Putamen (tissue), 1 donor: ENCODE measurements around the gene PTPN3.
"Not testable (repeated sequence)": the region's sequence is repeated elsewhere in the genome, so short reads cannot be mapped to it uniquely, and the experiment has no call there.

Experiments
- DNase-seq: peaks from one replicate; pipeline ENCODE4 v3.0.0-alpha.2; 2016; ENCODE audit warnings: low spot score

The PTPN3 gene

DNA sequence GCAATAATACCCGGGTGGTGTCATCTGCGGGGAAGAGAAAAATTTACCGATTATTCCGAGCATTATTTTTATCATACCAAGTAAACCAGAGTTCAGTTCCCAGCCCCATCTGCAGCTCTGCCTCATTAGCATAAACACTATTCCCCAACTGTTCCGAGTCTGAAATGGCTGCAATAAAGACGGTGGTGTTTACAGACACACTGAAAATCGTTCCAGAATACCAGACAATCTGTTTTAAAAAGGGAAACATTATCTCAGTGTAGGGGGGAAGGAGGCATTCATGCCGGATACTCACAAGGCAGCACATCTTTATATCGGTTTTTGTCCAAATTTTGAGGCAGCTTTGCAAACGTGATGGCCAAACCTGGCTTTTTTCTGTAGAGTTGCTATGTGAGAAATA, 106.9 kb downstream of the PTPN3 start:
- no peak for DNase-seq

DNA sequence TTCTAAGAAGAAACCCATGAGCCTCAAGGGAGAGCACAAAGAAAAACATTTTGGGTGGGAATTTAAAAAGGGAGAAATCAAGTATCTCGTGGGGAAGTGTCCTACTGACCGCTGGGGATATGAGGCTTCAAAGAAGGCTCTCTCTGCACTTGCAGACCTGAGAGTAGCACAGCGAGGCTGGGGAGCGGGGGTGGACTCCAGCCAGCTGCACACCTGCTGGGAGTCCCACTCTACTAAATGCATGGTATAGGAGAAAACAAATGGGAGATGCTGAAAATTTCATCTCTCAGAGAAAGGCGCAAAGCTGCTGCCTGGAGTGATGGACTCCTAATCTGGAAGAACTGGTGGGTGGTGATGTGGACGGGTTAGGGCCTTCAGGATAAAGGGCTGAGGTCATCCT, 110.3 kb downstream of the PTPN3 start:
- DNase-seq, result no peak

DNA sequence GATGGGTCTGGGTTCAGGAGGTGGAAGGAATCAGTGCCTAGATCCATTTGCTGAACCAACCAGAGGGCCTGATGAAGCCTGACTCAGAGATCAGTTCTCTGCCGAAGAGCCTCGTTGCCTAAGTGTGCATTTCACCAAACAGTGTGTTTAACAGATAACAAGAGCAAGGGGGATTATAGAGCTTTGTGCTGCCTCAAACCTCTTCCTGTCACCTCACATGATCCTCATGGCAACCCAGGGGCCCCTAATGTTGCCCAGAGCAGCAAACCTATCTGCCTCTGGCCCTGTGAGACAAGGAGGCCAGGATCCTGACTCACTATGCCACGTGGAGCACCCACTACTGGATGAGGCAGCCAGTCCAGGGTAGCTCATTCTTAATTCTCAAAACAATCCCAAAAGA, 110.9 kb downstream of the PTPN3 start:
- DNase-seq, result no peak

DNA sequence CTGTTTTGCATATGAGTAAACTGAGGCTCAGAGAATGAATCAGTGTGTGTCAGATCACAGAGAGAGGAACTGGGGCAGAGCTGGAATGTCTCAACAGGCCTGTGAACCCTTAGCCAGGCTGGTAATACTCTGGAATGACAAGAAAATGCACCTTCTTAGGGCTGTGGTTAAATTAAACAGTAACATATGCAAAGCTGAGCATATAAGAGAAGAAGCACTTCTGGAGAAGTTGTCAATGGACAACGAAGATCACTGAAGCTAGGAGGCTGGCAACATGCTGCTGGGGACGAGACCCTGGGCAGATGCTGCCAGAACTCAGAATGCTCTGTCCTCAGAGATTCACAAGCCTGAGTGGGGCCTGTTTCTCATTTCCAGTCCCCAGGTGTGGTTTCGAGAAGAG, 112.6 kb downstream of the PTPN3 start:
- no peak for DNase-seq

DNA sequence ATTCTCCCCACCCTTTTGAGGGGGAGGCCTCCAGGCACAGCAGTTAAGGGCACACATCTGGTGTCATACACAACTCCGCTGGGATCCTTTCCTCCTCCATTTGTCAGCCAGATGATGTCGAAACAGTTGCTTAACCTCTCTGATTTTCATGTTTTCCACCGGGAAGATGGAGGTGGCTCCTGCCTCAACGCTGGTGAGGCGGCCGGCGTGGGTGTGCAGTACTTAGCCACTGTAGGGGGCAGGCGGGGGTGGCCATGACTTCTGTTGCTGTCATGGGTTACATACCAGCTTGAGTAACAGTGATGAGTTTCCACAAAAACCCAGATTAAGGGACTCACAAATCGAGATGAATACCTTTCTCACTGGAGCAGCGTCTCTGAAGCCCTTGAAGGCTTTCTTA, 114.2 kb downstream of the PTPN3 start:
- DNase-seq, result no peak

DNA sequence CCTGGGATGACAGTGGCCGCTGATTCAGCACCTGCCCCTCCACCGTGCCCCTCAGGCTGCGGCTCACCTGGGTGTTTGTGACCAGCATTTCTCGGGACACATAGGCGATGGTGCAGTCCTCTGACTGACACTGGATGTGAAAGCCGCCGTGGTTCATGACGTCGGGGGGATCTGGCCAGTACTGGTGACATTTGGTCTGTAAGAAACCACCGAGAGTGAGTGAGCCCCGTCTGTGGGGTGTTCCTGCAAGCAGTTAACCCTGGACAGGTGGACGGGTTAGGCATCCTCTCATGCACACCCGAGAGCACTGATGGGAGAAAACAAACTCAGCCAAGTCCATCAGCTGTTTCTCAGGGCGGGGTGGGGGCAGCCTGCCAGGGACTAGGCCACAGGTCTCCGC, 114.8 kb downstream of the PTPN3 start:
- no peak for DNase-seq

DNA sequence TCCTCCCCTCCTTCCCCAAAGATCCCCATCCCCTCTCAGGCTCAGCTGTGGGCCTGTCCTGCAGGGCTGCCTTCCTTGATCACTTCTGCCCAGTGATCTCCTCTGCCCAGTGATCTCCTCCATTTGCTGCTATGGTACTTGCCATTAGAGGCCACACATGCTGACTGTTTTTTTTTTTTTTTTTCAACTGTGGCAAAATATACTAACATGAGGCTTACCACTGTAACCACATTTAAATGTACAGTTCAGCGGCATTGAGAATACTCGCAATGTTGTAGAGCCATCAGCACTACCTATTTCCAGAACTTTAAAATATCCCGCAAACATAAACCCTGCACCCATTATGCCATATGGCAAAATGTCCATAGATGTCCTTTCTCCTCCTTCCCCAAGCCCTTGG, 115.5 kb downstream of the PTPN3 start:
- no peak for DNase-seq

DNA sequence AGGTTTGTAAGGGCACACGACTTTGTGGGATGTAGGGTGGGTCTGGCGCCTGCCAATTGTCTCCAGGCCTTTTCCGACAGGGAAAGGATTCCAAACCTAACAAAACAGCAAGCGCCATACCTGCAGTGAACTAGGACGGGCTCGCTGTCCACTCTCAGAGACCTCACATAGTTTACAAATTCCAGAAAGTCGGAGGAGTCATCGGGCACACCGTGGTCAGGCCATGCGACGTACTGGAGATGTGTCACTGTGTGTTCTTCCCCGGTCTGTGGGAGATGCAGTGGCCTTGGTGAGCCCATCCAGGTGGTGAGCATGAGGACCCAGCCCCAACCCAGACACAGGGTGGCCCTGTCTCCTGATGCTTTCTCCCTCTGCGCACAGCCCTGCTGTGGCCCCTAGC, 115.9 kb downstream of the PTPN3 start:
- no peak for DNase-seq

DNA sequence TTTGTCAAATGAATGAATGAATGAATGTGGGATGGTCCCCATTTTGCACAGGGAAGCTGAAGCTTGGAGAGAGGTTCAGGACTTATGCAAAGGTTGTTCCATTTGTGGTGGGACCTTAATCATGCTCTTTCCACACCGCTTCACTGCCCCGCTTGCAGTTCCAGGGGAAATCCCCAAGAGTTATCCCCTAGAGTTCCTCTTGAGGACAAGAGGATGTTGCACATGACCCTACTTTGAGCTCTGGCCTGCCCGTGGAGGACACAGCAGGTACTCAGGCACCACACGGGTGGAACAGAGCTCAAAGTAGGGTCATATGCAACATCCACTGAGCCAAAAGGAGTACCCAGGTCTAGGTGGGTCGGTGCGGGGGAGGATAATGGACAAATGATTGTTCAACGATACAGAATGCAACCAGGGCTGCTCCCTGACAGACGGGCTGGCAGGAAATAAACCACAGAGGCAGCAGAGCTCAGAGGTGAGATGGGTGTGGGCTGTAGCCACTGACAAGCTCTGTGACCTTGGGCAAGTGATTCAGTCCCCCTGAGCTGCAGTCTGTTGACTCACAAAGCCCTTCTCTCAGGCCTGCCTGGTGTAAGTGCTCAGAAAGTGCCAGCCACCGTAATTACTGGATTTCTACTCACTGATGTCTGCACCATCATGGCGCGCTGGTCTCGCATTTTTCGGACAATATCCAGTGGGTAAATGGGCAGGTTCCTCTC, 116.9 kb downstream of the PTPN3 start:
- no peak for DNase-seq

DNA sequence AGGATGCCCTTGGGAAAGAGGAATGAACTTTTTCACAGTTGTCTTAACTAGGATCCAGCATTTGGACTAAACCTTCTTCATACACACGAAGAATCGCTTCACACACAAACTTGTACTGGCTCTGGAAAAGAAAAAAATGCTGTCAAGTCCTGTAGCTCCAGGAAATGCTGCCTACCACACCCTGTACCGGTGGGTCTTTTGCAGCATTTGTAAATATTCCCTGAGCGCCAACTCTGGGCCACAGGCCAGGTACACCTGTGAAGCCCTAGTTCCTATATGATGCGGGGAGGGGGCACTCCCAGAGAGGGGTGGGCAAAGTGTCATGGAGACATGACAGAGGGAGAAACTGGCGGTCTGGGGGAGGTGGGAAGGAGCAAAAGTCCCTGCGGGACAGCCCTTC, 118.6 kb downstream of the PTPN3 start:
- no peak for DNase-seq

DNA sequence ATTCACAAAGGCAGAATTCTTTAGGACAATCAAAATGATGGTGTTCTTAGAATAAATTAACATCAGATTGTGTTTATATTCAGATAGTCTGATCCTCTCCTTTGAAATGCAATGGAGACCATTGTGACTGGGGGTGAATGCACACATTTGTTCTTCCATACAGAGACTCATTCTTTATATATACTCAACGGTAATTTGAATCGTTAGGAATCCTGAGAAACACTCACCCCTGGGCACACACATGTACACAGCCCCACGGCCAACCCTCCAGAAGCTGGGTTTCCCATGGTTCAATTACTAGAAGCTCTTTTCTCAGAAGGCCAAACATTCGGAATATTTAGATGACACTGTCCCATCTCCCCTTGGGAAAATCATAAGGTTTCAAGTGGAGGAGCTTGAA, 119.8 kb downstream of the PTPN3 start:
- DNase-seq, result no peak

DNA sequence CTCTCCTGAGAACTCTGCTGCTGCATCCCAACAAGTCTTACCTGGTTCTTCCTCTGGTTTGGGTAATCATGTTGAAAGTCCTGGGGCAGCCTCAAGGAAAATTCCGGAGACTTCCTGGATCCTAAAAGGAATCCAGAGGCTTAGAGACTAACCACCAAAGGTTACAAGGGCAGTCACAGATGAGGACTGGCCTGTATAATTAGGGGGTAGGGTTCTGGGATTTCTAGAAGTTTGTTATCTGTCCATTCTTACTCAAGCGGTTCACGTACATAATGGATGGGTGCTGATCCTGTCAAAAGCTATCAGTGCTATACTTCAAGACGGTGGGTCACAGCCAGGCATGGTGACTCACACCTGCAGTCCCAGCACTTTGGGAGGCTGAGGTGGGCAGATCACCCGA, 125.9 kb downstream of the PTPN3 start:
- DNase-seq, result no peak

DNA sequence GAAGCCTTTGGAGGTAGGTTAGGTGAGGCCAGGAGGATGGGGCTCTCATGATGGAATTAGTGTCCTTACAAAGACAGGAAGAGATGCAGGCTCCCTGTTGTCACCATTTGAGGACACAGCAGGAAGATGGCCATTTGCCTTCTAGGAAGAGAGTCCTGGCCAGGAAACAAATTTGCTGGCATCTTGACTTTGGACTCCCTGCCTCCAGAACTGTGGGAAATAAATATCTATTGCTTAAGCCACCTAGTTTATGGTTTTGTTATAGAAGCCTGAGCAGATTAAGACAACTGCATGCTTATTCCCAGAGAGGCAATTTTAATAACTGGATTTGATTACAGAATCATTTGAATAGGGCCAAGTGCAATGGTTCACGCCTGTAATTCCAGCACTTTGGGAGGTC, 126.7 kb downstream of the PTPN3 start:
- no peak for DNase-seq

DNA sequence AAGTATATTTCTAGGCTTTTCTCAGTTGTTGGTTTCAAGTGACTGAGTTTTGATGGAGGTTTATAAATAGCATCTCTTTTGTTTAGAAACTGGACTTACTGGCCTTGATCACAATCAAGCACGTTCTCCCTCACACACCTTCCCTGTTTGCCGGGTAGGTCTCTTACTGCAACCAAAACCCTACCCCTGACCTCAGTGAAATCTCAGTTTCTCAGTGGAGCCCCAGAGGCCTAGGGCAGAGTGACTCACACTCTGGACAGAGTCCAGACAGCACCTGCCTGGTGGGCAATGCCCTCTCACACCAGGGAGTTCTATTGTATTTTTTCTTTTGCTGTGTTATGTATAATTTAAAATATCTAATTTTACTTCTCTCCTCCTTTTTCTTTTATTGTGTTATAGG, 128.8 kb downstream of the PTPN3 start:
- no peak for DNase-seq

DNA sequence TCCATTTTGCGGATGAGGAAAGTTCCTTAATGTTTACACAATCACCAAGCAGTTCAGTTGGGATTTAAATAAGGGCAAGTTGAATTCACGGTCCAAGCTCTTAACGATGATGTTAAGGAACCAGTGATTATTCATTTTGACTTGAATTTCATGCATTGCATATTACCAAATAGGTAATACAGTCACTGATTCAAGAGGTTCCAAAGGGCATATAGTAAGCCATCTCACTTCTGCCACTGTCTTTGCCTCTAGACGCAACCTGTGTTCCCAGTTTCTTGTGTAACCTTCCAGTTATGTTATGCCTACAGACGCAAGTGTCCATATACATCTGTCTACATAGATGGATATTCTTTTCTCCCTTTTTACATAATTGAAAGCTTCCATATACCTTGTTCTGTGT, 137.3 kb downstream of the PTPN3 start:
- DNase-seq, result no peak

DNA sequence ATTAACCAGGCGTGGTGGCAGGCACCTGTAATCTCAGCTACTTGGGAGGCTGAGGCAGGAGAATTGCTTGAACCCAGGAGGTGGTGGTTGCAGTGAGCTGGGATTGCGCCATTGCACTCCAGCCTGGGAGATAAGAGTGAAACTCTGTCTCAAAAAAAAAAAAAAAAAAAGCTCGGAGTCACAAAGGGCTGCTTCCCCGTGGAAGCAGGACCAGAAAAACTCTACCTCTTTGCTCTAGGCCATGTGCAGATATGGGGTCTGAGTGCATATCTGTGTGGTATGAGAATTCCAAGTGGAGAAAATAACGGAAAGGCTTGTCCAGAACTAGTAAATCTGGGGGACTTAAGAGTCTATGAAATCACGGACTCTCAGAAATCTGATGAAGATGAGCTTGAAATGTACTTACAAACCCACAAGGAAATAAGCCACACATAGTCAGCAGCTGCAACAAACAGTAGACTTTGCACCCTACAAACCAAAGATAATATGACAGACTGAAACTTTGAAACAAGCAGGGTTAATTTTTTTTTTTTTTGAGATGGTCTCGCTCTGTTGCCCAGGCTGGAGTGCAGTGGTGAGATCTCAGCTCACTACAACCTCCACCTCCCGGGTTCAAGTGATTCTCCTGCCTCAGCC, 139.0 kb downstream of the PTPN3 start:
- DNase-seq, result not testable (repeated sequence)

DNA sequence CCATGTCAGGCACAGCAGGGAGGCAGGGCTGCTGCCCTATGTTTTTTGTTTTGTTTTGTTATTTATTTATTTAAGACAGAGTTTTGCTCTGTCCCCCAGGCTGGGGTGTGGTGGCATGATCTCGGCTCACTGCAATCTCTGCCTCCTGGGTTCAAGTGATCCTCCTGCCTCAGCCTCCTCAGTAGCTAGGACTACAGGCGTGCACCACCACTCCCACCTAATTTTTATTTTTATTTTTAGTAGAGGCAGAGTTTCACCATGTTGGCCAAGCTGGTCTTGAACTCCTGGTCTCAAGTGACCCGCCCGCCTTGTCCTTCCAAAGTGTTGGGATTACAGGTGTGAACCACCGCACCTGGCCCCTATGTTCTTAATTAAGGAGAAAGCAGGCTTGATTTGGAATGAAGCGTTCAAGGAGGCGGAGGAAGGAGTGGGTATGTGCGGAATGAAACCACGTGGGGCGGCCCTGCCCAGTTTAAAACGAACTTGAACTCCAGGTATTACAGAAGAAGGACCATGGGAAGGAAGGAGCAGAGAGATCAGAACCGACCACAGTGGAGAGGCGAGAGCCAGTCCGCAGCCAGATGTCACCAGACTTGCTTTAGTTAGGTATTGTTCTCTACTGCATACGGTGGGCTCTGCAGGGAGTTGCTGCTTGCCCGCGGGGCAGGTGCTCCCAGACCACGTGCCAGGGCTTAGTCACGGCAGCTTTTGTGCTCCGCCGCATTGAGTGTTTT, 142.4 kb downstream of the PTPN3 start:
- DNase-seq, result no peak

DNA sequence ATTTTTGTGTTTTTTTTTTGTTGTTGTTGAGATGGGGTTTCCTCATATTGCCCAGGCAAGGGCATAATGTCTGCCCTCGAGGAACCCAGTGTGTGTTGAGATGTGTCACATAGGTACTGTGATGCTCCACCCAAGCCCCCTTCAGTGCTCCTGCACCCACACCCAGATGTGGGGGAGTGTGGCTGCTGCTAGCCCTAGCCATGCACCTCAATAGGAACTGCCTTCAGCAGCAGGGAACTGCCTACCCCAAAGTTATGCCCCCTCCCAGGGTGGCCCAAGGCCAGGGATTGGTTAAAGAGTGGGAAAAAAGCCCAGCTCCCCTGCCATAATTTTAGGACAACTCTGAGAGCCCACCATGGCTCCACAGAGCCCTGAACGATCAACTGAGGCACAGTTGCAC, 143.9 kb downstream of the PTPN3 start:
- no peak for DNase-seq

DNA sequence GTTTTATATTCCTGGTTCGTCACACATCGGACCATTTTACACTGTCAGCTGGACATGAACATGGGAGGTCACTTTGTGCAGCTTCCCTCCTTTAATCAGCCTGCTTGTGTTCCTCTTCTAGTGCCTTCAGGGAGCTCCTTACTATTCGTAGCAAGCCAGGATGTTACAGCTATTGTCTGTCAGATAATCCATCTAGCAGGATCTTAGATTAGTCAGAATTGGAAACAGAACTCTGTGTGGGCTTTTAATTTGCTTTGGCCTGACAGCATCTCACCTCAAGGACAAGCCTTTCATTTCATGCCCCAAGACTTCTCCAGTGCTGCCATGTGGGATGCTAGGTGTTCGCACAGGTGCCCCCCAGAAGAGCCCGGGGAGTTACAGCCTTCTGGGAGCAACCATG, 147.1 kb downstream of the PTPN3 start:
- DNase-seq, result no peak

DNA sequence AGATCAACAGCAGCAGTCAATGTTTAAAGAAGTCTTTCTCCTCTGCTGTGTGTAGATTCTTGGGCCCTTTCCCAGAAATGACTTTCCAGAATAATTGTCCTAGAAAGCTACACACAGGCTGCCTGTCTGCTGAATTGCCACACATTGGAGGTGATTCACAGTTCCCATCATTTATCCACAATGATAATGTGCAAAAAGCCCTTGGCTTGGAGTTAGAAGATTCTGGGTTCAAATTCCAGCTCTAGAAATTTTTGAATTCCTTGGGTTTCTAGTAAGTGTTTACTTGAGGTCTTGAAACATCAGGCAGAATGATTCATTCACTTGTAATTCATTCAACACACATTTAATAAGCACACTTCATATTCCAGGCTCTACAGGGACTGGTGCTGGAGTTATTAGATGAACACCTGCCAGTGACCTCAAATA, 148.7 kb downstream of the PTPN3 start:
- no peak for DNase-seq

DNA sequence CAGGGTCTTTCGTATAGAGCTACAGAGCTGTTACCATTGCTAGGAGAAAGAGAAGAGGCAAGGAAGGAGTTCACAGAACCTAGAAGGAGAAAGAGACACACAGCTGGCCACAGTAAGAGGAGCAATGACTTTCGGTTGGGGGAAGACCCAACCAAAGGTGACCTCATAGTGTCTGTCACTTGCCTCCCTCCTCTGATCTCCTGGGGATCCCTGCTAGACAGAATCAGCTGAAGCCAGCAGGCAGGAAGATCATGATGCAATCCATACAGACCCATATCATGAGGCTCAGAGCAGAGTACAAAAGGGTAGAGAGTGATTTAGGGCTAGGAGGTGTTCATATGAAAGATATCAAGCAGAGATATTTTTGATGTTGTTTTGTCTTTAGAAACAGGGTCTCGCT, 151.2 kb downstream of the PTPN3 start:
- no peak for DNase-seq

DNA sequence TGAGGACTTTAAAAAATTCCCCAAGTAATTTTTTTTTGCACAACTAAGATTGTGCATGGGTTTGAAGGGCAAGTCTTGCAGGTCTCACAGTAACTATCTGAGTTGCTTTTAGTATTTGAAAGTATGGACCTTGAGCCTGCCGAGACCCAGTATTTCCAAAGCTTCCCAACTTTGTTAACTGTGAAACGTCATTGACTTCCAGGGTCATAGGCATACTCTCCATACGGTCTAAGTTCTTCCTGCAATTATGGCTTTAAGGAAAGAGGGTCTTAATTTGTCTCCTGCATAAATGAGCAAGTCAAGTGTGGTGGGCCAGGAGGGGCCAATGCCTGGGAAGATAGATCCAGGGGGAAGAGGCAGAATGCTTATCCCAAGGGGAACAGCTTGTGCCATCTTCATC, 153.2 kb downstream of the PTPN3 start:
- DNase-seq, result no peak

DNA sequence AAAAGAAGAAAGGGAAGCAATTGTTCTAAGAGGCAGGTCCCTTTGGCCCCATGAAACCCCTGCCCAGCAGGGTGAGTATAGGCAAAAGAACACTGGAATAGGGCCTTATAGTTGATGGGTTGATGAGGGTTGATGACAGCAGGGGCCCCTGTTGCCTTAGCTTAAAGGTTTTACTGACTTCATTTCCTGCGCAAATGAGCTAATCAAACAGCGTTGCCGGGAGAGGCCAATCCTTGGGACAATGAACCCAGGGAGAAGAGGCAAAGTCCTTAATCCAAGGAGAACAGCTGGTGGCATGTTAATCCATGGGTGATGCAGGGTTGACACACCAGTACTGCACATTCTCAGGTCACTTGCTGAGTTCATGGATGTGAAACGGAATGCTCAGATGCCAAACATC, 155.2 kb downstream of the PTPN3 start:
- no peak for DNase-seq

DNA sequence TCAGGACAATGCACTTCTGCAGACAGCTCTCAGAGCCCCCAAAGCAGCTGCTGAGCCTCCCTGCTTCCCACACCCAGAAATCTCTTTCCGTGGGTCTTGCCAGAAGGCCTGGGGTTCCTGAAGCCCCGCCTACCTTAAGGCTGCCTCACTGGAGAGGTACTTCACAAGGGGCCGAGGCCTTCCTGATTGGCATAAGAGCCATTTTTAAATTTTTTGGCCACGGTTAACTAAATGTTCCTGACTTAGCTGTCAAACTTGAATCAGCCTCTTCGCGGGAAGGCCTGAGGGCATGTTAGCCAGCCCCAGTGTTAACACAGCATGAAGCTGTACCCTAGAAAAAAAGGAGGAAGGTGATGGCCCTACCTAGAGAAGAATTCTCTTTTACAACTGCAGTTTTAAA, 156.5 kb downstream of the PTPN3 start:
- no peak for DNase-seq
